ENCODE measurements around the gene MED27. TPM values are rescaled to one million over a fixed set of nuclear protein-coding genes. Genes with fewer than 3 reads are reported as not detected.
A peak's percentile ranks its signal among the peaks of the same experiment; 100 is the strongest.

The MED27 gene
- total and polyA plus RNA-seq, 5 donors from 2014 or later, result 28.7 to 58.5 (median 45.9) TPM

- Histone ChIP-seq H3K9me3 (ENCODE audit: control insufficient read depth in 2 of 2, low read length in 2 of 2) (no peaks in the 10 kb centered on the region), H3K27me3 (ENCODE audit: control insufficient read depth, insufficient read depth, low read length) (no peaks in the 10 kb centered on the region), H3K4me1 (ENCODE audit: control insufficient read depth, insufficient read depth, low read length, poor library complexity, severe bottlenecking) (no peaks in the 10 kb centered on the region), H3K4me3 (ENCODE audit: low read depth, low read length) (no peak overlapping the region), H3K36me3 (ENCODE audit: control insufficient read depth, insufficient read depth, low read length) (peaks cover 28% of the 10 kb centered on the region), H3K27ac (ENCODE audit: insufficient read depth, low read length, poor library complexity, severe bottlenecking) (no peak overlapping the region)
- no peak overlapping the region for H3K4me3 Mint-ChIP-seq
- peaks cover 53% of the 10 kb centered on the region for H3K36me3 Mint-ChIP-seq
- H3K4me1 Mint-ChIP-seq, result peaks cover 0 to 4% (median 0%) of the 10 kb centered on the region in 4 donors
- no peaks in the 10 kb centered on the region for H3K9me3 Mint-ChIP-seq
- DNase-seq (no peak), ATAC-seq (ENCODE audit: low read depth in 2 of 2) (no peak)
- H3K27me3 Mint-ChIP-seq, result no peaks in the 10 kb centered on the region
- no peak overlapping the region for H3K27ac Mint-ChIP-seq
Observed at GRCh38 chr9:131891598-131891997, 188.1 kb downstream of the MED27 start.

- Mint-ChIP-seq H3K9me3 (peaks cover 0 to 1% (median 0%) of the 10 kb centered on the region in 7 donors), H3K27me3 (no peaks in the 10 kb centered on the region), H3K4me3 (no peak overlapping the region), H3K4me1 (peaks cover 0 to 3% (median 0%) of the 10 kb centered on the region in 4 donors), H3K27ac (no peak overlapping the region), H3K36me3 (peaks cover 51% of the 10 kb centered on the region)
- Histone ChIP-seq H3K4me1 (ENCODE audit: control insufficient read depth, insufficient read depth, low read length, poor library complexity, severe bottlenecking) (no peaks in the 10 kb centered on the region), H3K36me3 (ENCODE audit: control insufficient read depth, insufficient read depth, low read length) (peaks cover 28% of the 10 kb centered on the region), H3K27ac (ENCODE audit: insufficient read depth, low read length, poor library complexity, severe bottlenecking) (no peak overlapping the region), H3K9me3 (ENCODE audit: control insufficient read depth in 2 of 2, low read length in 2 of 2) (no peaks in the 10 kb centered on the region), H3K4me3 (ENCODE audit: low read depth, low read length) (no peak overlapping the region), H3K27me3 (ENCODE audit: control insufficient read depth, insufficient read depth, low read length) (no peaks in the 10 kb centered on the region)
- DNase-seq (no peak), ATAC-seq (ENCODE audit: low read depth in 2 of 2) (no peak)
Observed at GRCh38 chr9:131889437-131890251, 190.0 kb downstream of the MED27 start.

- Histone ChIP-seq H3K4me3 (ENCODE audit: low read depth, low read length) (no peak overlapping the region), H3K36me3 (ENCODE audit: control insufficient read depth, insufficient read depth, low read length) (peaks cover 28% of the 10 kb centered on the region), H3K4me1 (ENCODE audit: control insufficient read depth, insufficient read depth, low read length, poor library complexity, severe bottlenecking) (no peaks in the 10 kb centered on the region), H3K27me3 (ENCODE audit: control insufficient read depth, insufficient read depth, low read length) (no peaks in the 10 kb centered on the region), H3K27ac (ENCODE audit: insufficient read depth, low read length, poor library complexity, severe bottlenecking) (no peak overlapping the region), H3K9me3 (ENCODE audit: control insufficient read depth in 2 of 2, low read length in 2 of 2) (no peaks in the 10 kb centered on the region)
- DNase-seq (no peak), ATAC-seq (ENCODE audit: low read depth in 2 of 2) (no peak)
- H3K9me3 Mint-ChIP-seq, result peaks cover 0 to 1% (median 0%) of the 10 kb centered on the region in 7 donors
- H3K4me3 Mint-ChIP-seq, result no peak overlapping the region
- no peaks in the 10 kb centered on the region for H3K27me3 Mint-ChIP-seq
- H3K4me1 Mint-ChIP-seq, result peaks cover 0 to 3% (median 0%) of the 10 kb centered on the region in 4 donors
- peak overlapping the region in 1 of 3 donors; percentile 16 for H3K27ac Mint-ChIP-seq
- H3K36me3 Mint-ChIP-seq, result peaks cover 51% of the 10 kb centered on the region
Observed at GRCh38 chr9:131888923-131889322, 190.7 kb downstream of the MED27 start.

- H3K4me3 ChIP-seq (ENCODE audit: low read depth, low read length), result no peak overlapping the region
- no peak overlapping the region for H3K4me3 Mint-ChIP-seq
- no peaks in the 10 kb centered on the region for H3K27me3 Mint-ChIP-seq
- no peaks in the 10 kb centered on the region for H3K27me3 ChIP-seq (ENCODE audit: control insufficient read depth, insufficient read depth, low read length)
- no peaks in the 10 kb centered on the region for H3K9me3 ChIP-seq (ENCODE audit: control insufficient read depth in 2 of 2, low read length in 2 of 2)
- no peak overlapping the region for H3K27ac Mint-ChIP-seq
- ATAC-seq (ENCODE audit: low read depth in 2 of 2) (no peak), DNase-seq (no peak)
- peaks cover 0 to 1% (median 0%) of the 10 kb centered on the region in 7 donors for H3K9me3 Mint-ChIP-seq
- no peak overlapping the region for H3K27ac ChIP-seq (ENCODE audit: insufficient read depth, low read length, poor library complexity, severe bottlenecking)
- peaks cover 48% of the 10 kb centered on the region for H3K36me3 Mint-ChIP-seq
- H3K36me3 ChIP-seq (ENCODE audit: control insufficient read depth, insufficient read depth, low read length), result peaks cover 18% of the 10 kb centered on the region
- H3K4me1 Mint-ChIP-seq, result peaks cover 0 to 3% (median 0%) of the 10 kb centered on the region in 4 donors
- no peaks in the 10 kb centered on the region for H3K4me1 ChIP-seq (ENCODE audit: control insufficient read depth, insufficient read depth, low read length, poor library complexity, severe bottlenecking)
Observed at GRCh38 chr9:131887680-131888079, 192.0 kb downstream of the MED27 start.

GRCh38 chr9:131886826-131887225, 192.8 kb downstream of the MED27 start:
- Mint-ChIP-seq H3K4me3 (no peak overlapping the region), H3K4me1 (peaks cover 0 to 3% (median 1%) of the 10 kb centered on the region in 4 donors), H3K9me3 (peaks cover 0 to 1% (median 0%) of the 10 kb centered on the region in 7 donors), H3K27ac (no peak overlapping the region), H3K27me3 (no peaks in the 10 kb centered on the region), H3K36me3 (peaks cover 45% of the 10 kb centered on the region)
- ATAC-seq (ENCODE audit: low read depth in 2 of 2) (no peak), DNase-seq (no peak)
- Histone ChIP-seq H3K27me3 (ENCODE audit: control insufficient read depth, insufficient read depth, low read length) (no peaks in the 10 kb centered on the region), H3K4me1 (ENCODE audit: control insufficient read depth, insufficient read depth, low read length, poor library complexity, severe bottlenecking) (no peaks in the 10 kb centered on the region), H3K27ac (ENCODE audit: insufficient read depth, low read length, poor library complexity, severe bottlenecking) (no peak overlapping the region), H3K4me3 (ENCODE audit: low read depth, low read length) (no peak overlapping the region), H3K36me3 (ENCODE audit: control insufficient read depth, insufficient read depth, low read length) (peaks cover 11% of the 10 kb centered on the region), H3K9me3 (ENCODE audit: control insufficient read depth in 2 of 2, low read length in 2 of 2) (no peaks in the 10 kb centered on the region)

GRCh38 chr9:131885144-131885609, 194.5 kb downstream of the MED27 start:
- Mint-ChIP-seq H3K27ac (no peak overlapping the region), H3K27me3 (no peaks in the 10 kb centered on the region), H3K4me1 (peaks cover 0 to 9% (median 5%) of the 10 kb centered on the region in 4 donors), H3K36me3 (peaks cover 32% of the 10 kb centered on the region), H3K9me3 (peaks cover 0 to 1% (median 0%) of the 10 kb centered on the region in 7 donors), H3K4me3 (no peak overlapping the region)
- no peak overlapping the region for H3K4me3 ChIP-seq (ENCODE audit: low read depth, low read length)
- no peak overlapping the region for H3K27ac ChIP-seq (ENCODE audit: insufficient read depth, low read length, poor library complexity, severe bottlenecking)
- ATAC-seq (ENCODE audit: low read depth in 2 of 2), result no peak
- H3K36me3 ChIP-seq (ENCODE audit: control insufficient read depth, insufficient read depth, low read length), result peaks cover 8% of the 10 kb centered on the region
- no peaks in the 10 kb centered on the region for H3K27me3 ChIP-seq (ENCODE audit: control insufficient read depth, insufficient read depth, low read length)
- H3K9me3 ChIP-seq (ENCODE audit: control insufficient read depth in 2 of 2, low read length in 2 of 2), result no peaks in the 10 kb centered on the region
- no peak for DNase-seq
- H3K4me1 ChIP-seq (ENCODE audit: control insufficient read depth, insufficient read depth, low read length, poor library complexity, severe bottlenecking), result no peaks in the 10 kb centered on the region

GRCh38 chr9:131884222-131884621, 195.4 kb downstream of the MED27 start:
- Mint-ChIP-seq H3K4me3 (no peak overlapping the region), H3K4me1 (peaks cover 0 to 9% (median 5%) of the 10 kb centered on the region in 4 donors), H3K27me3 (no peaks in the 10 kb centered on the region), H3K36me3 (peaks cover 29% of the 10 kb centered on the region), H3K9me3 (peaks cover 0 to 1% (median 0%) of the 10 kb centered on the region in 7 donors), H3K27ac (no peak overlapping the region)
- DNase-seq (no peak), ATAC-seq (ENCODE audit: low read depth in 2 of 2) (no peak)
- Histone ChIP-seq H3K27me3 (ENCODE audit: control insufficient read depth, insufficient read depth, low read length) (no peaks in the 10 kb centered on the region), H3K4me1 (ENCODE audit: control insufficient read depth, insufficient read depth, low read length, poor library complexity, severe bottlenecking) (no peaks in the 10 kb centered on the region), H3K4me3 (ENCODE audit: low read depth, low read length) (no peak overlapping the region), H3K9me3 (ENCODE audit: control insufficient read depth in 2 of 2, low read length in 2 of 2) (no peaks in the 10 kb centered on the region), H3K27ac (ENCODE audit: insufficient read depth, low read length, poor library complexity, severe bottlenecking) (no peak overlapping the region), H3K36me3 (ENCODE audit: control insufficient read depth, insufficient read depth, low read length) (peaks cover 8% of the 10 kb centered on the region)

All from CD4-positive, CD25-positive, alpha-beta regulatory T cell (primary cell).